Activated naive CD4-positive, alpha-beta T cell treated with anti-CD3 and anti-CD28 coated beads, Interleukin-2, amount 50 U/mL, for 72 hours (primary cell): ENCODE results near the gene SP110. TPM values are rescaled to one million over a fixed set of nuclear protein-coding genes. Genes with fewer than 3 reads are reported as not detected.
"Not testable (repeated sequence)": the region's sequence is repeated elsewhere in the genome, so short reads cannot be mapped to it uniquely, and the experiment has no call there.

ENCODE experiments used
- ATAC-seq, 2 donors: fragments of 150-1000 bp; cut with Tn5 transposase; 2 replicates each; pipeline ENCODE4 v1.10.0; 2021; ENCODE audit warnings: mild to moderate bottlenecking in 2 of 2, moderate library complexity in 2 of 2
- DNase-seq, 2 donors: peaks; one replicate each; pipeline ENCODE4 v3.0.0; 2021 to 2022; ENCODE audit warnings: low spot score in 2 of 2
- H3K27ac Mint-ChIP-seq, 2 donors: one replicate each; pipeline ENCODE4 v1.8.0; 2022; ENCODE audit warnings: mild to moderate bottlenecking in 2 of 2, mixed read lengths in 2 of 2
- H3K36me3 Mint-ChIP-seq, 2 donors: one replicate each; pipeline ENCODE4 v1.8.0; 2022; ENCODE audit warnings: mixed read lengths in 2 of 2
- H3K9me3 Mint-ChIP-seq, 2 donors: one replicate each; pipeline ENCODE4 v1.8.0; 2022; ENCODE audit warnings: mixed read lengths in 2 of 2
- total RNA-seq, 2 donors: library from RNA; stranded (reverse); gene quantifications; one replicate each; pipeline ENCODE4 v1.2.3, GENCODE V29; 2022

Gene SP110
- total RNA-seq, 2 donors from 2014 or later = 61.0 to 148 TPM

DNA sequence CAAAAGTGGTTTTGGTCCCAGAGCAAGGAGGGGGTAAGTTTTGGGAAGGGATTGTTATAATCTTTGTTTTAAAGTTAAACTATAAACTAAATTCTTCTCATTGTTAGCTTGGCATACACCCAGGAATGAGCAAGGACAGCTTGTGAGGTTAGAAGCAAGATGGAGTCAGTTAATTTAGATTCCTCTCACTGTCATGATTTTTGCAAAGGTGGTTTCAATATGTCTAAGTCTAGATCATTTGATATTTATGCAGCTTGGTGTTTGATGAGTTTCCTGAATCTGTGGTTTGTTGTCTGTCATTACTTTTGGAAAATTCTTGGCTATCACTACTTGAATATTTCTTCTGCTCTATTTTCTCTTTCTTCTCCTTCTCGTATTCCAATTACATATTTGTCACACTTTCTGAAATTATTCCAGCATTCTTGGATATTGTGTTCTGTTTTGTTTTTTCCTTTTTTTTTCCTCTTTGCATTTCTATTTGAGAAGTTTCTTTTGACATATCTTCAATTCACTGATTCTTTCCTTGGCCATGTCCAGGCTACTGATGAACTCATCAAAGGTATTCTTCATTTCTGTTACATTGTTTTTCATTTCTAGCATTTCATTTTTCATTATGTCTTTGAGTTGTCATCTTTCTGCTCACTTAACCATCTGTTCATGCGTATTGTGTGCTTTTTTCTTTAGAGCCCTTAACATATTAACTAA is 10.9 kb upstream of the SP110 start:
- H3K27ac Mint-ChIP-seq = peak overlapping the region in 1 of 2 donors; percentile 52
- H3K36me3 Mint-ChIP-seq = peaks cover 24 to 57% of the 10 kb centered on the region in 2 donors
- peak in 1 of 2 donors; percentile 14 for ATAC-seq
- no peak for DNase-seq
- H3K9me3 Mint-ChIP-seq = peaks cover 4 to 5% of the 10 kb centered on the region in 2 donors

DNA sequence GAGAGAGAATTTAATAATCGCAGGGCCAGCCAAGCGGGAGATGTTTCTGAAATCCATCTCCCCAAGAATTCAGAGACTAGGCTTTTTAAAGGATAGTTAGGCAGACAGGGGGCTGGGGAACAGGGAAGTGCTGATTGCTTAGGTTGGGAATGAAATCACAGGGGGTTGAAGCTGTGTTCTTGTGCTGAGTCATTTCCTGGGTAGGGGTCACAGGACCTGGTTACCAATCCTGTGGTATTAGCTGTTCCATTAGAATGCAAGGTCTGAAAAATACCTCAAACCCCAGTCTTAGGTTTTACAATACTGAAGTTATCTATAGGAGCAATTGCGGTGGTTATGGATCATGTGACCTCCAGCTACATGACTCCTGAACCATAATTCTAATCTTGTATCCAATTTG is 10.3 kb upstream of the SP110 start:
- DNase-seq = no peak
- no peak for ATAC-seq
- Mint-ChIP-seq H3K9me3 (peaks cover 4 to 5% of the 10 kb centered on the region in 2 donors), H3K27ac (peak overlapping the region in 1 of 2 donors; percentile 52), H3K36me3 (peaks cover 30 to 60% of the 10 kb centered on the region in 2 donors)

DNA sequence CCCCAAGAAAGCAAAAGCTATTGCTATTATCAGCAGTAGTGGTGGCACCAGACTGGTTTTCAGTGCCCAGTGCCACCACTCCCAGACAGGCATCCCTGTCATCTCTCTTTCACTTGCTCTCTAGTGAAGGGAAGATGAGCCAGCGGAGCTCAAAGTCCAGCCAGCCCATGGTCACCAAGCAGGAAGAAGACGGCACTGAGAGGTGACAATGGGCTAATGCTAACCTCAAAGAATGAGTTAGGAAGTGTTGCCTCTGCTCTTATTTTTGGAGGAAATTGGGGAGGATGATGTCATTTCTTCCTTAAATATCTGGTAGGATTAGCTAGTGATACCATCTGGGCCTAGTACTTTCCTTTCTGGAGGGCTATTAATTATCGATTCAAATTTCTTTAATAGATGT is 7.4 kb upstream of the SP110 start:
- H3K9me3 Mint-ChIP-seq = peaks cover 4 to 5% of the 10 kb centered on the region in 2 donors
- peaks cover 33 to 55% of the 10 kb centered on the region in 2 donors for H3K36me3 Mint-ChIP-seq
- ATAC-seq = no peak
- no peak for DNase-seq
- no peak overlapping the region for H3K27ac Mint-ChIP-seq

DNA sequence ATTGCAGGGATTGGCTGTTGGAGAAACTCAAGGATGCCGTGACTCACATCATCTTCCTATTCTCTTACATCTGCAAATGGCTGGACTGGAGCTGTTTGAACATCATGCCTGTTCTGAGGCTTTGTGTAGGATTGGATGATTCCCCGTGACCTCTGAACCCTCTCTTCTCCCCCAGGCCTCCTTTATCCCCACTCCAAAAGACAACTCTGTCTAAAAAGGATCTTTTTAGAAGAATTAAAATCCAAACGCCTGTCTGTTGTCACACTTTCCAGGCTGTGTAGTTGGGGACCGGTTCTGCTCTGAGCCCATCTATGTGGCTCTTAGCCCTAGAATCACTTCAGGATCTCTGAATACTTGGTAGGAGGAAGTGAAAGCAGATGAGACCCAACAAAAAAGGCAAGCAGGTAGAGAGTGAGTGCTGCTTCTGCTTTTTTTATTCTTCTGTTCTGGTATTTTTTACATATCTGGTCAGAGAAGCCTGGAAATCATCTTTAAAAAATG is 6.3 kb upstream of the SP110 start:
- Mint-ChIP-seq H3K36me3 (peaks cover 28 to 46% of the 10 kb centered on the region in 2 donors), H3K9me3 (peaks cover 4 to 5% of the 10 kb centered on the region in 2 donors), H3K27ac (peak overlapping the region; percentile 92 to 98)
- no peak for DNase-seq
- ATAC-seq = peak; percentile 45 to 59

DNA sequence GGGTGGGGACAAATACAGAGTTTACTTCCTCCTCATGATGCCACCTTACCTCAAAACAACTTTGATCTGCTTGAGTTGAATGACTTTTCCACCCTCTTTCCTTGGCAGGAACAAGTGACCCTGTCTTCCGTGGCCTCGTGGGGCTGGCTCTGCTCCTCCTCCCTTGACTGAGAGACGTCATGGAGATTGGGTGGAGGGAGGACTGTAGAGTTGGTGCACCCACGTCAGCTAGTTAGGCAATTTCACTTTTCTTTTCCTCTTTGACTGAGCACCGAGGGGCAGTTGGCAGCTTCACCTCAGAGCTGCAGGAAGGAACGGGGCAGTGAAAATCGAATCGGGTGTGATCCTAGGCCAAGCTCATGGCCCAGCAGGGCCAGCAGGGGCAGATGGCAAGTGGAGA is 5.7 kb upstream of the SP110 start, which contains the start of gene SP140:
Gene SP140, plus strand, starts transcription at position 251 of the 400 bp plus-strand sequence. Its CDS starts 109 bp downstream, at position 360.
- peak; percentile 92 to 96 for ATAC-seq
- Mint-ChIP-seq H3K36me3 (peaks cover 22 to 39% of the 10 kb centered on the region in 2 donors), H3K27ac (peak within 1 kb of the TSS; percentile 92 to 98), H3K9me3 (no peaks in the 10 kb centered on the region)
- DNase-seq = peak; percentile 66 to 75

DNA sequence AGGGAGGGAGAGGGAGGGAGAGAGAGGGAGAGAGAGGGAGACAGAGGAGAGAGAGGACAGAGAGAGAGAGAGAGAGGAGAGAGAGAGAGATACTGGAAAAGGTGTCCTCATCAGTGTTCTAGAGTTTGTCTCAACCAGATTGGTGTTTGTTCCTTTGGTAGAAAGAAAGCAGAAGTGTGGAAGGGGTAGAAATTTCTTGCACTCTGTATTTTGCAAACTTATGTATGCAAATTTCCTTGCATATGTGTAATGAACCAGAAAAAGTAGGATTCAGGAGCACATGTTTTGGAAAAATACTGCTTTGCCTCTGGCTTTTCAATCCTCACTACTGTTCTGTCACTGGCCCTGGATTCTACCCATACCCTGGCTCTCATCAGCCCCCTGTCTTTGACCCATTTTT is 4.7 kb upstream of the SP110 start:
- H3K36me3 Mint-ChIP-seq = peaks cover 23 to 37% of the 10 kb centered on the region in 2 donors
- ATAC-seq (no peak), DNase-seq (no peak)
- H3K9me3 Mint-ChIP-seq = no peaks in the 10 kb centered on the region
- peak overlapping the region; percentile 92 to 98 for H3K27ac Mint-ChIP-seq

DNA sequence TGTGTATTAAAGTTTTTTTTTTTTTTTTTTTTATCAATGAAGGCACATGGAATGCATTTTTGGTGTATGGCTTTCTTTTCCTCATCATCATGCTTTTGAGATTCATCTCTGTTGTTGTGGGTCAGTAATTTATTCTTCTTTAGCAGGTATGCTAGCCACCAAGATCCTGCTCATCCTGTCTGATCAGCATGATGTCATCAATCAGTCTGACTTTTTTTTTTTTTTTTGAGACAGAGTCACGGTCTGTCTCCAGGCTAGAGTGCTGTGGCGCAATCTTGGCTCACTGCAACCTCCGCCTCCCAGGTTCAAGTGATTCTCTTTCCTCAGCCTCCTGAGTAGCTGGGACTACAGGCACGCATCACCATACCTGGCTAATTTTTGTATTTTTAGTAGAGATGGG is 3.0 kb upstream of the SP110 start:
- peak overlapping the region in 1 of 2 donors; percentile 76 for H3K27ac Mint-ChIP-seq
- not testable (repeated sequence) for ATAC-seq

DNA sequence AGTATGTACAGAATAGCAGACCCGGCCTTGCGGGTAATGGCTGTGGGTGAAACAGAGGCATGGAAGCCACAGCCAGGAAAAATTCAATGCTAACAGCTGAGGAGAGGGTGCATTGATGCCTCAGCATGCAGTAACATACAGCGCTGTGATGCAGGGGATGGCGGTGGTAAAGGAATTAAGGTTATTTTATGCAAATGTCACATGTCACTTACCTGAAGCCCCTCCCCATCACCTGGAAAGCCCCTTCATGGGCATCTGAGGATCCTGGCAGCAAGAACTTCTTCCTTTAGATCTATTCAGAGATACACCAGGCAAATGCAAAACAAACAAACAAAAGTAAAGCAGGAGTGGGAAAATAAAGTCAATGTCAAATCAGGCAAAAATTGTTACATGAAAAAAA is 1.7 kb upstream of the SP110 start:
- DNase-seq (no peak), ATAC-seq (no peak)
- peak overlapping the region in 1 of 2 donors; percentile 10 for H3K27ac Mint-ChIP-seq
- H3K36me3 Mint-ChIP-seq = peaks cover 35 to 46% of the 10 kb centered on the region in 2 donors
- H3K9me3 Mint-ChIP-seq = peaks cover 0 to 4% of the 10 kb centered on the region in 2 donors

More for the DNA sequence above, 3.0 kb upstream of the SP110 start:
- not testable (repeated sequence) for H3K9me3 Mint-ChIP-seq, DNase-seq
- H3K36me3 Mint-ChIP-seq = peaks cover 33 to 40% of the 10 kb centered on the region in 2 donors

DNA sequence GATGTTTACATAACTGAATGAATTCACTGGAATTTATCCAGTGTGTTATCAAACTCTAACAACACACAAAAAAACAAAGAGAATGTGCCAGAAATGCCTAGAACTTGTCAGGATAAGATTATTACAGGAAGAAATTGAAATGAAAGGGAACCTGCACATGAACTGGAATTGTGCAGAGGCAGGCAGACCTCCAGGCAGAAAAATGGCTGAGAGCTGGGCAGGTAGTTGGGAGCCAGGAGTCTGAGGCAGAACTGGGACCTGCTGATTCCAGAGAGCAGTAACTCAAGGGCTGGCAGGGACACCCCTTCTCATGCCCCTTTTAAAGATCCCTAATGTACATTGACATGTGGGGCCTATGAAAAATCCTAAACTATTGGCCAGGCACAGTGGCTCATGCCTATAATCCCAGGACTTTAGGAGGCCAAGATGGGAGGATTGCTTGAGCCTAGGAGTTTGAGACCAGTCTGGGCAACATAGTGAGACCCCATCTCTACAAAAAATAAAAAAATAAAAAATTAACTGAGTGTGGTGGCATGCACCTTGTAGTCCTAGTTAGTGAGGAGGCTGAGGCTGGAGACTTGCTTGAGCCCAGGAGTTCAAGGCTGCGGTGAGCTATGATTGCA is 674 bp upstream of the SP110 start:
- peak overlapping the region; percentile 94 to 96 for H3K27ac Mint-ChIP-seq
- ATAC-seq = no peak
- H3K36me3 Mint-ChIP-seq = peaks cover 31 to 46% of the 10 kb centered on the region in 2 donors
- no peak for DNase-seq
- H3K9me3 Mint-ChIP-seq = peaks cover 0 to 4% of the 10 kb centered on the region in 2 donors

DNA sequence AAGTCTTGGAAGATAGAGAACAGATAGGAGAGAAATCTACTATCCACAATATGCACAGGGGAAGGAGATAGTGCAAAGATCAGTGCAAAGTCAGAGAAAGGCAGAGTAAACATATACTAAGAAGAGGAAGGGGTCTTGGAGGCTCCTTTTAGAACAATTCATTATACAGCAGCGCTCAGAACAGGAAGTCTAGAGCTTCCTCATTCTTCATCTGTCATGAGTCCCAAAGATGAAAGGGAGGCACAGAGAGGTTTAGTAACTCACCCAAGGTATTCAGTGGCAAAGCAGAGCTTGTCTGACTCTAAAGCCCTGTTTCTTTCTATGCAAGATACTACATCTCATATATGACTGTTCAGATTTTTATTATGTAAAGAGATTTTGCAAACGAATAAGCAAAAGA is 1.4 kb downstream of the SP110 start:
- ATAC-seq = peak in 1 of 2 donors; percentile 42
- Mint-ChIP-seq H3K27ac (peak overlapping the region; percentile 94 to 96), H3K36me3 (peaks cover 38 to 61% of the 10 kb centered on the region in 2 donors), H3K9me3 (peaks cover 0 to 4% of the 10 kb centered on the region in 2 donors)
- DNase-seq = no peak

DNA sequence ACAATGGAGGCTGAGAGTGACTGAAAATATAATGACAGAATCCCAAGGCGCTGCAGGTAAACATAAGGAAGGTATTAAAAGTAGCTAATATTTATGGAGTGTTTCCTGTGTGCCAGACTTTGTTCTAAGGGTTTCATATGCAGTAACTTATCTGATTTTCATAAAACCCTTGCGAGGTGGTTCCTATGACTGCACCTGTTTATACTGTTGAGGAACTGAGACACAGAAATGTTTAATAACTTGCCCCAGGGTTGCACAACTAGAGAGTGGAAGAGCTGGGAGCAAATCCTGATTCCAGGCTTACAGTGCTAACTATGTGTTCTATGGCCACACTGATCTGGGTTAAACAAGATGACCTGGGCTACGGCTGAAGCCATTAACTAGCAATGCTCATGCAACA is 2.4 kb downstream of the SP110 start:
- Mint-ChIP-seq H3K36me3 (peaks cover 38 to 70% of the 10 kb centered on the region in 2 donors), H3K9me3 (peaks cover 0 to 4% of the 10 kb centered on the region in 2 donors), H3K27ac (no peak overlapping the region)
- DNase-seq (no peak), ATAC-seq (no peak)

DNA sequence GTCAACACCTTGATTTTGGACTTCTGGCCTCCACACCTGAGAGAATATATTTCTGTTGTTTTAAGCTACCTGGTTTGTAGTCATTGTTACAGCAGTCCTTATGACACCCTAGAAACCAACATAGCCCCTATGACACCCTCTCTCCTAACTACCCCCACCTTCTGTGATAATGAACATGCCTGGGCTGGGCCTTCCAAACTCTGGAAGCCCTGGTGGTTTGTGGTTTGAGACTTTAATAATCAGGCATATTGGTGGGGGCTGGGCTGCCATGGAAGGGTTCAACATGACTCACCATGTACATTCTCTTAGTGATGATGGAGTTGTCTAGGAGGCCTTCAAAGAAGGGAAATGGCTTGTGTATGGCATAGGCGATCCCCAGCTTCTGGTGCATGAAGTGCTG is 3.3 kb downstream of the SP110 start:
- Mint-ChIP-seq H3K27ac (peak overlapping the region; percentile 6 to 56), H3K9me3 (peaks cover 0 to 4% of the 10 kb centered on the region in 2 donors), H3K36me3 (peaks cover 45 to 76% of the 10 kb centered on the region in 2 donors)
- ATAC-seq (no peak), DNase-seq (no peak)

DNA sequence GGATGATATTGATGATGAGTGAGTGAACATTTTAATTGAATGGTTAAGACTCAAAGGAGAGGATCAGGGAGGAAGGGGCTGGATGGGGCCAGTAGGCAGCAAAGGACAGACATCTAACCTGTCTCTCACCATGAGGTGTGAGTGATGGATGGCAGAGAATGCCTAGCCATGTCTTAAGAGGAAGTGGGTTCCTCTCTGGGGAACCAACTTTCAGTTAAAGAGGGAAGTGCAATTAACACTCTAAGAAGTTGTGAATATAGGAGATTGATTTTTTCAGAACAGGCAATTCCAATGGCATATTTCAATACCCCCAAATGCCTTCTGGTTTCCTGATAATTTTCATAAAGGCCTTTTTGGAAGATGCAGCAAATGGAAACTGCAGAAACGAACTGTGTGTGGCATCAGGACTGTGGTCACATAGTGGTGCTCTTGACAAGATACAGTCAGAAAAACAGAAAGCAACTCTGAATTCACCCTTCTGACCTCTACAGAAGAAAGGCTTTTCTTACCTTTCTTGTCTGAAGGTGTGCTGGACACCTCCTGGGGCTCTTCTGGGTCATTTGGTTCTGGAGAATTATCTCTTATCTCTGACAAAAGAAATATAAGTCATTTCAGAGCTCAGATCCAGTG is 10.2 kb downstream of the SP110 start:
- ATAC-seq (no peak), DNase-seq (no peak)
- peaks cover 31 to 32% of the 10 kb centered on the region in 2 donors for H3K36me3 Mint-ChIP-seq
- no peak overlapping the region for H3K27ac Mint-ChIP-seq
- no peaks in the 10 kb centered on the region for H3K9me3 Mint-ChIP-seq

DNA sequence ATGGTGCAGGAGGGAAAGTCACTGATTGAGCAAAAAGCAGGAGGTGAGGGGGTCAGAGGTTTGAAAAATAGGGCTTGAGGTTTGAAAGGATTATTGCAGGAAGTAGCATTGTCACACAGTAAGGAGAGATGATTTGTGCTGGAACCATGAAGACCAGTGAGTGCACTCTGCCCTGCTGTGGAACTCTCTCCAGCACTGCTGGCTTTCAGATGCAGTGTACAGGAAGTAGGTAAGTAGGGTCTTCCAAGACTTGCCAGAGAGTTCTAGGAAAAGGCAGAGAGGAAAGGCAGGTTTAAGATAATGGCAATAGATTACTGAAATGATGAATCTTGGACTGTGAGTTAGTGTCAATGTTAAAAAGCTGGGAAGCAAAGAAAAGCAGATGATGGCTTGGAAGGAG is 11.2 kb downstream of the SP110 start:
- Mint-ChIP-seq H3K27ac (no peak overlapping the region), H3K9me3 (no peaks in the 10 kb centered on the region), H3K36me3 (peaks cover 21 to 24% of the 10 kb centered on the region in 2 donors)
- ATAC-seq = no peak
- DNase-seq = no peak

DNA sequence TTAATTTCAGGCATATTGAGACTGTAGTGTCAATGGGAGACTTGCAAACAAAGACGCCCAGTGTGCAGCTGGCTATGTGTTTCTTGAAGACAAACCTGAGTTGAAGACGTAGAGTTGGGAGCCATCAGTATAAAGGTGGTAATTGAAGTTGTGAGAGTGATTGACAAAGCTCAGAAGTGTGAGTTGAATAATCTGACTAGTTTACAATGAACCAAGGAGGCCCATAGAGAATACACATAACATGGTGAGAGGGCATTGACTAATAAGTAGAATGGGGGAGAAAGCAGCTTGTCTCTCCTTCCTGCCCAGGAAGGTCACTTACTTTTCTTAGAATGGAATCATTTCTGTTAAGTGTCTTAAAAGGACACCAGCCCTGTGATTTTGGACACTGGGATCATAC is 14.1 kb downstream of the SP110 start:
- Mint-ChIP-seq H3K9me3 (no peaks in the 10 kb centered on the region), H3K36me3 (peaks cover 25 to 27% of the 10 kb centered on the region in 2 donors), H3K27ac (peak overlapping the region; percentile 30 to 37)
- ATAC-seq (peak; percentile 39 to 89), DNase-seq (no peak)

DNA sequence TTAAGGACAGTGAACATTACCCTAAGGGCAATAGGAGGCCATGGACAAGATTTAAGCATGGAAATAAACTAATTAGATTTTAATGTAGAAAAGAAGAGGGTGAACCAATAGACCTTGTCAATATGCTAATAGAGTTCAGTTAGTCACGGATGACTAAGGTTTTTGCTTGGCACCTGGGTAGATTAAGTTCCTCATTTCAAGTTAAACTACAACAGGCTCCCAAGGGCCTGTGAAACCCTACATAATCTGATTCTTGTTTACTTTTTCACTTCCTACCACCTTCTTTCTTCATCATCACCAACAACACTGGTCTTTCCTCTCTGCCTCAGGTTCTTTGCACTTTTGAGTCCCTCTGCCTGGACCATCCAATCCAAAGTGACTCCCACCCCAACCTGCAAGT is 14.8 kb downstream of the SP110 start:
- ATAC-seq (no peak), DNase-seq (no peak)
- Mint-ChIP-seq H3K9me3 (no peaks in the 10 kb centered on the region), H3K27ac (peak overlapping the region; percentile 37 to 40), H3K36me3 (peaks cover 31 to 32% of the 10 kb centered on the region in 2 donors)
